IMR-90 (cell line): ENCODE results near the gene SKP2. TPM values are rescaled to one million over a fixed set of nuclear protein-coding genes. Genes with fewer than 3 reads are reported as not detected.

Source experiments
- ATAC-seq: fragments of 200-7000 bp; cut with Tn5 transposase; 2 replicates; pipeline ENCODE4 v1.9.1; 2020; ENCODE audit warnings: low read depth, mild to moderate bottlenecking, moderate library complexity
- BruUV-seq: library from RNA; stranded (reverse); fragments of 400-500 nt; replicated peaks from 2 replicates; lab custom pipeline; 2021; lab: Mats Ljungman, UMichigan
- CTCF ChIA-PET: fragments of 300-600 bp; formaldehyde crosslinking; extraction: SDS; loops from one replicate; lab custom pipeline; 2021; ENCODE audit warnings: antibody characterized with exemption; lab: Yijun Ruan, JAX
- POLR2A ChIA-PET: fragments of 300-600 bp; sonication (Branson Sonifier 250); formaldehyde crosslinking; loops from one replicate; lab custom pipeline; 2022; ENCODE audit warnings: antibody characterized with exemption; ENCODE audit not compliant: unreplicated experiment; lab: Charles Lee
- DNase-seq: peaks from one replicate; pipeline ENCODE4 v3.0.0; 2013
- H2AFZ ChIP-seq: replicated peaks from 2 replicates; pipeline ENCODE3; 2013; ENCODE audit warnings: low read length, mild to moderate bottlenecking; ENCODE audit not compliant: poor library complexity
- H2AK5ac ChIP-seq: 2 replicates; pipeline ENCODE4 v1.6.1; 2013; ENCODE audit warnings: low read depth, low read length, inconsistent platforms
- H2AK9ac ChIP-seq: replicated peaks from 2 replicates; pipeline ENCODE3; 2013; ENCODE audit warnings: mild to moderate bottlenecking, low read depth, low read length, moderate library complexity; ENCODE audit not compliant: poor library complexity
- H2BK120ac ChIP-seq: 2 replicates; pipeline ENCODE4 v1.6.1; 2013; ENCODE audit warnings: low read depth, low read length, inconsistent platforms
- H2BK15ac ChIP-seq: 3 replicates; pipeline ENCODE4 v1.6.1; 2013; ENCODE audit warnings: low read depth, low read length, inconsistent platforms
- H2BK20ac ChIP-seq: 2 replicates; pipeline ENCODE4 v1.6.1; 2013; ENCODE audit warnings: low read depth, mild to moderate bottlenecking, inconsistent platforms, low read length, moderate library complexity
- H2BK5ac ChIP-seq: 2 replicates; pipeline ENCODE4 v1.6.1; 2013; ENCODE audit warnings: mild to moderate bottlenecking, low read depth, low read length, inconsistent platforms; ENCODE audit not compliant: poor library complexity, severe bottlenecking
- H3K14ac ChIP-seq: replicated peaks from 2 replicates; pipeline ENCODE4 v1.6.1; 2013; ENCODE audit warnings: low read depth, low read length, inconsistent platforms
- H3K18ac ChIP-seq: 2 replicates; pipeline ENCODE4 v1.6.1; 2013; ENCODE audit warnings: low read depth, low read length, control low read depth
- H3K23ac ChIP-seq: 2 replicates; pipeline ENCODE4 v1.6.1; 2013; ENCODE audit warnings: low read depth, low read length, inconsistent platforms
- H3K27ac ChIP-seq: 2 replicates; pipeline ENCODE4 v1.5.1; 2013; ENCODE audit warnings: mild to moderate bottlenecking, control low read depth, low read length; ENCODE audit not compliant: insufficient read depth
- H3K27me3 ChIP-seq: 2 replicates; pipeline ENCODE4 v1.6.1; 2013; ENCODE audit warnings: low read length; ENCODE audit not compliant: control insufficient read depth, insufficient read depth
- H3K36me3 ChIP-seq: 2 replicates; pipeline ENCODE4 v1.6.1; 2013; ENCODE audit warnings: low read length, mixed read lengths; ENCODE audit not compliant: control insufficient read depth, insufficient read depth
- H3K4ac ChIP-seq: 2 replicates; pipeline ENCODE4 v1.6.1; 2013; ENCODE audit warnings: low read depth, low read length, inconsistent platforms
- H3K4me1 ChIP-seq: 2 replicates; pipeline ENCODE4 v1.6.1; 2013; ENCODE audit warnings: low read length, mixed read lengths; ENCODE audit not compliant: control insufficient read depth, insufficient read depth
- H3K4me2 ChIP-seq: 2 replicates; pipeline ENCODE4 v1.6.1; 2013; ENCODE audit warnings: low read depth, mild to moderate bottlenecking, control low read depth, low read length, moderate library complexity
- H3K4me3 ChIP-seq: 2 replicates; pipeline ENCODE4 v1.5.1; 2013; ENCODE audit warnings: low read depth, mild to moderate bottlenecking, control low read depth, low read length, moderate library complexity; ENCODE audit not compliant: insufficient read depth
- H3K56ac ChIP-seq: 2 replicates; pipeline ENCODE4 v1.6.1; 2013; ENCODE audit warnings: low read length, inconsistent platforms; ENCODE audit not compliant: insufficient read depth; ENCODE audit errors: extremely low read depth
- H3K79me1 ChIP-seq, 2 experiments: 2 replicates each; pipeline ENCODE4 v1.6.1; 2013; ENCODE audit warnings: low read length in 2 of 2, inconsistent platforms in 1 of 2, low read depth in 1 of 2
- H3K9ac ChIP-seq: 2 replicates; pipeline ENCODE4 v1.6.1; 2013; ENCODE audit warnings: low read depth, low read length, control low read depth
- H3K9me1 ChIP-seq: 2 replicates; pipeline ENCODE4 v1.6.1; 2013; ENCODE audit warnings: low read length, inconsistent platforms; ENCODE audit not compliant: insufficient read depth
- H3K9me3 ChIP-seq: 2 replicates; pipeline ENCODE4 v1.6.1; 2013; ENCODE audit warnings: low read length; ENCODE audit not compliant: control insufficient read depth, insufficient read depth
- H4K20me1 ChIP-seq: 2 replicates; pipeline ENCODE4 v1.6.1; 2013; ENCODE audit warnings: low read length, inconsistent platforms; ENCODE audit not compliant: insufficient read depth
- H4K5ac ChIP-seq: 2 replicates; pipeline ENCODE4 v1.6.1; 2013; ENCODE audit warnings: mild to moderate bottlenecking, low read depth, low read length, control low read depth
- H4K8ac ChIP-seq, 2 experiments: 2 replicates each; pipeline ENCODE4 v1.6.1; 2013; ENCODE audit warnings: low read depth in 2 of 2, low read length in 2 of 2, control low read depth in 1 of 2, inconsistent platforms in 1 of 2
- H4K91ac ChIP-seq: 2 replicates; pipeline ENCODE4 v1.6.1; 2013; ENCODE audit warnings: low read depth, low read length, inconsistent platforms; ENCODE audit not compliant: insufficient read depth
- BHLHE40 ChIP-seq: fragments of 150-350 bp; IDR thresholded peaks from 2 replicates; pipeline ENCODE4 v1.6.1; 2016; ENCODE audit warnings: mild to moderate bottlenecking, low read depth, low read length
- CEBPB ChIP-seq: IDR thresholded peaks from 2 replicates; pipeline ENCODE4 v1.6.1; 2012; ENCODE audit warnings: low read depth, low read length, improper control_type of control experiment
- FOS ChIP-seq: fragments of 150-350 bp; IDR thresholded peaks from 2 replicates; pipeline ENCODE4 v1.6.1; 2016; ENCODE audit warnings: low read depth, low read length
- MAFK ChIP-seq: IDR thresholded peaks from 2 replicates; pipeline ENCODE4 v1.6.1; 2012; ENCODE audit warnings: low read depth, low read length, improper control_type of control experiment
- MAZ ChIP-seq: IDR thresholded peaks from 2 replicates; pipeline ENCODE4 v1.6.1; 2012; ENCODE audit warnings: low read depth, mild to moderate bottlenecking, low read length, improper control_type of control experiment, moderate library complexity, borderline replicate concordance
- MXI1 ChIP-seq: IDR thresholded peaks from 2 replicates; pipeline ENCODE4 v1.6.1; 2012; ENCODE audit warnings: low read depth, mild to moderate bottlenecking, low read length, moderate library complexity, borderline replicate concordance
- NFE2L2 ChIP-seq: fragments of 150-350 bp; IDR thresholded peaks from 2 replicates; pipeline ENCODE4 v1.6.1; 2016; ENCODE audit warnings: low read depth, mild to moderate bottlenecking, low read length
- POLR2A ChIP-seq: IDR thresholded peaks from 2 replicates; pipeline ENCODE4 v1.6.1; 2012; ENCODE audit warnings: mild to moderate bottlenecking, low read depth, low read length
- RAD21 ChIP-seq: IDR thresholded peaks from 2 replicates; pipeline ENCODE4 v1.6.1; 2012; ENCODE audit warnings: low read length, improper control_type of control experiment
- RFX5 ChIP-seq: IDR thresholded peaks from 2 replicates; pipeline ENCODE4 v1.8.0; 2012; ENCODE audit warnings: low read depth, mild to moderate bottlenecking, low read length, moderate library complexity
- SMC3 ChIP-seq: fragments of 150-350 bp; IDR thresholded peaks from 2 replicates; pipeline ENCODE4 v1.6.1; 2016; ENCODE audit warnings: low read depth, mild to moderate bottlenecking, antibody characterized with exemption, low read length, moderate library complexity
- WGBS, 2 experiments: methylation state at CpG; one replicate each; pipeline versions ENCODE4 v1.1.5 to v1.1.7; 2013; ENCODE audit warnings: missing lambda C conversion rate in 2 of 2; ENCODE audit not compliant: insufficient read length in 1 of 2; ENCODE audit errors: extremely low coverage in 2 of 2; 5-methylcytosine and 5-hydroxymethylcytosine counted together
- dilution Hi-C: fragments of 300-500 bp; cut with HindIII; formaldehyde crosslinking; loops from one replicate; pipeline ENCODE4 v1.14.3; 2018; ENCODE audit warnings: low sequenced_read_pairs; ENCODE audit not compliant: unreplicated experiment
- in situ Hi-C: fragments of 300-500 bp; cut with MboI; formaldehyde crosslinking; loops from 3 replicates; pipeline ENCODE4 v1.14.3; 2019; ENCODE audit warnings: low sequenced_read_pairs, inconsistent platforms, mixed read lengths
- intact Hi-C: fragments of 100-400 bp; cut with micrococcal nuclease; formaldehyde crosslinking; loops from 2 replicates; pipeline ENCODE4 v1.10.0; 2022
- polyA plus RNA-seq, 3 experiments: library from polyadenylated mRNA; depleted of rRNA; stranded (reverse); fragments of >200 nt; gene quantifications; 2 replicates each; pipeline ENCODE4 v1.2.3, GENCODE V29; 2012; ENCODE audit warnings: low replicate concordance in 1 of 3
- total RNA-seq: library from RNA; depleted of rRNA; stranded (reverse); fragments of >200 nt; gene quantifications from 2 replicates; pipeline ENCODE4 v1.2.3, GENCODE V29; 2012
- TF ChIP-seq, protein P1 (sequence below): conservative IDR thresholded peaks from 2 replicates; pipeline ENCODE4 v1.5.1; 2012; ENCODE audit warnings: mild to moderate bottlenecking, low read depth, low read length, improper control_type of control experiment
- TF ChIP-seq, protein P2 (sequence below): fragments of 150-350 bp; IDR thresholded peaks from 2 replicates; pipeline ENCODE4 v1.6.1; 2017; ENCODE audit warnings: mild to moderate bottlenecking, antibody characterized with exemption, low read length, low read depth

Gene SKP2
- total and polyA plus RNA-seq, 2 of the 4 experiments (the other 2 are of a cell fraction) = 23.3 to 92.1 TPM

GRCh38 chr5:36175043-36175442, 23.1 kb downstream of the SKP2 start:
- H3K79me1 ChIP-seq = peaks cover 8 to 13% of the 10 kb centered on the region in 2 experiments; a peak in 2 of 4 replicates
- no peak overlapping the region for H3K4ac ChIP-seq
- no peak overlapping the region for H3K4me2 ChIP-seq
- ATAC-seq = no peak
- no peak overlapping the region for H3K18ac ChIP-seq
- no peak overlapping the region for H4K91ac ChIP-seq
- H2BK15ac ChIP-seq = no peak overlapping the region
- no peak overlapping the region; the same call in 1 of the 2 replicates for H4K5ac ChIP-seq
- in situ Hi-C loops (loop anchor here (10.0 kb wide), 1 partner anchor 130 kb away; the partner anchor contains the start of gene RANBP3L), intact Hi-C loops (loop anchor here (10.0 kb wide), 2 partner anchors 220 to 520 kb away; no protein-coding TSS in a partner anchor), dilution Hi-C loops (no loop called here)
- no peaks in the 10 kb centered on the region for H3K9me3 ChIP-seq
- H3K9ac ChIP-seq = no peak overlapping the region
- no peak overlapping the region for H2AFZ ChIP-seq
- no peak for DNase-seq
- no peaks in the 10 kb centered on the region for H3K27me3 ChIP-seq
- H3K27ac ChIP-seq = no peak overlapping the region
- H3K56ac ChIP-seq = no peak overlapping the region
- H3K9me1 ChIP-seq = peaks cover 5% of the 10 kb centered on the region; the same call in 1 of the 2 replicates
- H3K23ac ChIP-seq = no peak overlapping the region
- H3K4me3 ChIP-seq = no peak overlapping the region
- H2BK20ac ChIP-seq = no peak overlapping the region
- no peak overlapping the region for H2AK9ac ChIP-seq
- H2BK120ac ChIP-seq = no peak overlapping the region
- no TSS peak for BruUV-seq
- no peak overlapping the region for H2AK5ac ChIP-seq
- no peak overlapping the region for H4K8ac ChIP-seq
- ChIA-PET CTCF (no interaction called here), POLR2A (no interaction called here)
- peaks cover 30% of the 10 kb centered on the region for H3K36me3 ChIP-seq
- no peaks in the 10 kb centered on the region for H4K20me1 ChIP-seq
- no peak overlapping the region for H3K14ac ChIP-seq
- H3K4me1 ChIP-seq = 0 out of 2 replicates have a peak, but pooled peaks cover 5% of the 10 kb centered on the region
- H2BK5ac ChIP-seq = no peak overlapping the region
- WGBS, 2 experiments = 80% methylated on average over 1 of the region's 5 CpGs; no CpG with 5 or more reads in 1 of the 2 experiments
- TF ChIP-seq CEBPB (no peak), SMC3 (no peak), FOS (no peak), MAFK (no peak), BHLHE40 (no peak), RAD21 (no peak), MAZ (no peak), POLR2A (no peak), RFX5 (no peak), MXI1 (no peak), NFE2L2 (no peak)
- TF ChIP-seq, protein P1, sequence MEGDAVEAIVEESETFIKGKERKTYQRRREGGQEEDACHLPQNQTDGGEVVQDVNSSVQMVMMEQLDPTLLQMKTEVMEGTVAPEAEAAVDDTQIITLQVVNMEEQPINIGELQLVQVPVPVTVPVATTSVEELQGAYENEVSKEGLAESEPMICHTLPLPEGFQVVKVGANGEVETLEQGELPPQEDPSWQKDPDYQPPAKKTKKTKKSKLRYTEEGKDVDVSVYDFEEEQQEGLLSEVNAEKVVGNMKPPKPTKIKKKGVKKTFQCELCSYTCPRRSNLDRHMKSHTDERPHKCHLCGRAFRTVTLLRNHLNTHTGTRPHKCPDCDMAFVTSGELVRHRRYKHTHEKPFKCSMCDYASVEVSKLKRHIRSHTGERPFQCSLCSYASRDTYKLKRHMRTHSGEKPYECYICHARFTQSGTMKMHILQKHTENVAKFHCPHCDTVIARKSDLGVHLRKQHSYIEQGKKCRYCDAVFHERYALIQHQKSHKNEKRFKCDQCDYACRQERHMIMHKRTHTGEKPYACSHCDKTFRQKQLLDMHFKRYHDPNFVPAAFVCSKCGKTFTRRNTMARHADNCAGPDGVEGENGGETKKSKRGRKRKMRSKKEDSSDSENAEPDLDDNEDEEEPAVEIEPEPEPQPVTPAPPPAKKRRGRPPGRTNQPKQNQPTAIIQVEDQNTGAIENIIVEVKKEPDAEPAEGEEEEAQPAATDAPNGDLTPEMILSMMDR = no peak
- TF ChIP-seq, protein P2, sequence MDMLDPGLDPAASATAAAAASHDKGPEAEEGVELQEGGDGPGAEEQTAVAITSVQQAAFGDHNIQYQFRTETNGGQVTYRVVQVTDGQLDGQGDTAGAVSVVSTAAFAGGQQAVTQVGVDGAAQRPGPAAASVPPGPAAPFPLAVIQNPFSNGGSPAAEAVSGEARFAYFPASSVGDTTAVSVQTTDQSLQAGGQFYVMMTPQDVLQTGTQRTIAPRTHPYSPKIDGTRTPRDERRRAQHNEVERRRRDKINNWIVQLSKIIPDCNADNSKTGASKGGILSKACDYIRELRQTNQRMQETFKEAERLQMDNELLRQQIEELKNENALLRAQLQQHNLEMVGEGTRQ = no peak
